Left lung (tissue), 10 donors: ENCODE data around the gene TOMM7. TPM values are rescaled to one million over a fixed set of nuclear protein-coding genes. Genes with fewer than 3 reads are reported as not detected.

Experiments used
- ATAC-seq: fragments of 200-7000 bp; cut with Tn5 transposase; one replicate; pipeline ENCODE4 v1.9.1; 2020; ENCODE audit warnings: moderate library complexity
- DNase-seq, 4 donors: peaks; one replicate each; pipeline ENCODE4 v3.0.0-alpha.2; 2013 to 2020
- H3K27ac ChIP-seq, 2 donors: fragments of 200-600 bp; sonication (generic) in 1 of 2; one replicate each; pipeline versions ENCODE4 v1.5.0 to v1.8.0; 2020 to 2021
- H3K27me3 ChIP-seq, 2 donors: fragments of 200-600 bp; sonication (generic) in 1 of 2; one replicate each; pipeline versions ENCODE4 v1.5.0 to v1.8.0; 2020 to 2021
- H3K36me3 ChIP-seq, 2 donors: fragments of 200-600 bp; sonication (generic) in 1 of 2; one replicate each; pipeline versions ENCODE4 v1.5.0 to v1.8.0; 2020 to 2021
- H3K4me1 ChIP-seq, 2 donors: fragments of 200-600 bp; one replicate each; pipeline ENCODE4 v1.8.0; 2021
- H3K4me3 ChIP-seq, 2 donors: fragments of 200-600 bp; sonication (generic) in 1 of 2; one replicate each; pipeline versions ENCODE4 v1.5.0 to v1.8.0; 2020 to 2021; ENCODE audit warnings: mild to moderate bottlenecking in 1 of 2
- H3K9me3 ChIP-seq, 2 donors: fragments of 200-600 bp; sonication (generic) in 1 of 2; one replicate each; pipeline versions ENCODE4 v1.5.0 to v1.8.0; 2020 to 2021
- CTCF ChIP-seq, 2 donors: fragments of 200-600 bp; sonication (generic) in 1 of 2; IDR thresholded peaks; one replicate each; pipeline versions ENCODE4 v1.5.0 to v1.8.0; 2021; ENCODE audit warnings: antibody characterized with exemption in 2 of 2
- intact Hi-C, 2 donors: fragments of 100-400 bp; cut with DNase I; formaldehyde crosslinking; loops; one replicate each; pipeline versions ENCODE4 v1.11.2 to v1.14.2; 2022
- polyA plus RNA-seq, 6 donors: library from polyadenylated mRNA; unstranded; fragments of 120-200 nt; gene quantifications; one replicate each; pipeline ENCODE4 v1.2.1, GENCODE V29; 2013; ENCODE audit not compliant: insufficient read length in 6 of 6
- total RNA-seq, 2 donors: library from RNA; stranded (reverse); fragmentation: NEBNext Ultra II Directional; extraction: Animal tissue kit (Norgen Biotek cat#: 25700); gene quantifications; one replicate each; pipeline ENCODE4 v1.2.1, GENCODE V29; 2021
- donor health status: DM: no; HTN: yes; CAD: no.
- donor health status: DM: no; HTN: no; CAD: no.

Gene TOMM7
- total and polyA plus RNA-seq, 8 donors: 234 to 580 (median 504) TPM

- no peak for TF ChIP-seq CTCF (IDR thresholded peaks at IDR 0.05)
These were observed 45.7 kb downstream of the TOMM7 start for GRCh38 chr7:22776964-22777363.

GRCh38 chr7:22772885-22773284 is 49.8 kb downstream of the TOMM7 start:
- Histone ChIP-seq H3K9me3 (no peaks in the 10 kb centered on the region), H3K4me1 (no peaks in the 10 kb centered on the region), H3K27me3 (no peaks in the 10 kb centered on the region), H3K36me3 (no peaks in the 10 kb centered on the region), H3K4me3 (no peak overlapping the region), H3K27ac (no peak overlapping the region)
- TF ChIP-seq CTCF (IDR thresholded peaks at IDR 0.05): no peak
- ATAC-seq: no peak
- intact Hi-C loops: no loop called here
- DNase-seq: no peak

More at GRCh38 chr7:22776964-22777363, 45.7 kb downstream of the TOMM7 start:
- DNase-seq (no peak), ATAC-seq (no peak)
- H3K27ac ChIP-seq: no peak overlapping the region
- intact Hi-C loops: no loop called here
- no peaks in the 10 kb centered on the region for H3K4me1 ChIP-seq
- no peaks in the 10 kb centered on the region for H3K36me3 ChIP-seq
- no peak overlapping the region for H3K4me3 ChIP-seq
- no peaks in the 10 kb centered on the region for H3K27me3 ChIP-seq
- H3K9me3 ChIP-seq: no peaks in the 10 kb centered on the region

- Histone ChIP-seq H3K36me3 (no peaks in the 10 kb centered on the region), H3K27me3 (no peaks in the 10 kb centered on the region), H3K4me3 (no peak overlapping the region), H3K27ac (no peak overlapping the region), H3K9me3 (no peaks in the 10 kb centered on the region), H3K4me1 (no peaks in the 10 kb centered on the region)
- no peak for DNase-seq
- intact Hi-C loops: no loop called here
- ATAC-seq: no peak
- no peak for TF ChIP-seq CTCF (IDR thresholded peaks at IDR 0.05)
These were observed 50.8 kb downstream of the TOMM7 start for GRCh38 chr7:22771872-22772228.

GRCh38 chr7:22771194-22771871 is 51.3 kb downstream of the TOMM7 start:
- H3K4me3 ChIP-seq: no peak overlapping the region
- no peak for TF ChIP-seq CTCF (IDR thresholded peaks at IDR 0.05)
- H3K27ac ChIP-seq: no peak overlapping the region
- no peak for DNase-seq
- no peaks in the 10 kb centered on the region for H3K36me3 ChIP-seq
- no peaks in the 10 kb centered on the region for H3K9me3 ChIP-seq
- no peak for ATAC-seq
- no peaks in the 10 kb centered on the region for H3K4me1 ChIP-seq
- H3K27me3 ChIP-seq: no peaks in the 10 kb centered on the region
- intact Hi-C loops: no loop called here

- DNase-seq (no peak), ATAC-seq (no peak)
- Histone ChIP-seq H3K36me3 (no peaks in the 10 kb centered on the region), H3K4me1 (no peaks in the 10 kb centered on the region), H3K27me3 (no peaks in the 10 kb centered on the region), H3K4me3 (no peak overlapping the region), H3K27ac (no peak overlapping the region), H3K9me3 (peaks cover 0 to 4% of the 10 kb centered on the region in 2 donors)
- intact Hi-C loops: no loop called here
- TF ChIP-seq CTCF (IDR thresholded peaks at IDR 0.05): no peak
These were observed 57.0 kb downstream of the TOMM7 start for GRCh38 chr7:22765609-22766008.

Other genes starting within 250 kb of the TOMM7 start
- 1 to 10 TPM; 2.1 to 9.4 TPM for gene IL6, start 95.6 kb downstream of the TOMM7 start, total RNA-seq
- gene IL6, start 95.6 kb downstream of the TOMM7 start, polyA plus RNA-seq: 1 to 10 TPM in 5 of 6 donors, under 1 TPM in 1; 0.97 to 6.2 (median 3.8) TPM
- gene HYCC1, start 191.3 kb upstream of the TOMM7 start, total RNA-seq: 10 to 100 TPM; 54.5 to 59.4 TPM
- 10 to 100 TPM; 31.5 to 47.1 (median 41.6) TPM for gene HYCC1, start 191.3 kb upstream of the TOMM7 start, polyA plus RNA-seq